Adipocyte (in vitro differentiated cells): ENCODE data around the gene LRRC70.

Source experiments
- DNase-seq: peaks from one replicate; pipeline ENCODE4 v3.0.0-alpha.2; 2015; ENCODE audit warnings: low read depth
- H3K27me3 ChIP-seq: replicated peaks from 2 replicates; pipeline ENCODE4 v1.7.0; 2013; ENCODE audit warnings: mild to moderate bottlenecking, low read length, moderate library complexity; ENCODE audit not compliant: control insufficient read depth, insufficient read depth
- H3K36me3 ChIP-seq: 2 replicates; pipeline ENCODE4 v1.7.0; 2013; ENCODE audit warnings: low read length, mild to moderate bottlenecking, moderate library complexity; ENCODE audit not compliant: control insufficient read depth, insufficient read depth, severe bottlenecking
- H3K4me1 ChIP-seq: 2 replicates; pipeline ENCODE4 v1.7.0; 2013; ENCODE audit warnings: mild to moderate bottlenecking, low read length, moderate library complexity; ENCODE audit not compliant: control insufficient read depth, insufficient read depth
- H3K4me3 ChIP-seq: 2 replicates; pipeline ENCODE4 v1.7.0; 2013; ENCODE audit warnings: mild to moderate bottlenecking, low read length, moderate library complexity
- H3K9ac ChIP-seq: 2 replicates; pipeline ENCODE4 v1.7.0; 2013; ENCODE audit warnings: mild to moderate bottlenecking, low read length, moderate library complexity
- H3K9me3 ChIP-seq: 2 replicates; pipeline ENCODE4 v1.7.0; 2013; ENCODE audit warnings: mild to moderate bottlenecking, low read length, moderate library complexity; ENCODE audit not compliant: control insufficient read depth

The LRRC70 gene, protein sequence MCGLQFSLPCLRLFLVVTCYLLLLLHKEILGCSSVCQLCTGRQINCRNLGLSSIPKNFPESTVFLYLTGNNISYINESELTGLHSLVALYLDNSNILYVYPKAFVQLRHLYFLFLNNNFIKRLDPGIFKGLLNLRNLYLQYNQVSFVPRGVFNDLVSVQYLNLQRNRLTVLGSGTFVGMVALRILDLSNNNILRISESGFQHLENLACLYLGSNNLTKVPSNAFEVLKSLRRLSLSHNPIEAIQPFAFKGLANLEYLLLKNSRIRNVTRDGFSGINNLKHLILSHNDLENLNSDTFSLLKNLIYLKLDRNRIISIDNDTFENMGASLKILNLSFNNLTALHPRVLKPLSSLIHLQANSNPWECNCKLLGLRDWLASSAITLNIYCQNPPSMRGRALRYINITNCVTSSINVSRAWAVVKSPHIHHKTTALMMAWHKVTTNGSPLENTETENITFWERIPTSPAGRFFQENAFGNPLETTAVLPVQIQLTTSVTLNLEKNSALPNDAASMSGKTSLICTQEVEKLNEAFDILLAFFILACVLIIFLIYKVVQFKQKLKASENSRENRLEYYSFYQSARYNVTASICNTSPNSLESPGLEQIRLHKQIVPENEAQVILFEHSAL

GRCh38 chr5:62578540-62578939 is at the start of gene LRRC70:
Gene LRRC70 (plus strand): TSS chr5:62578819. CDS start chr5:62579439, 620 bp downstream.
- peak; percentile 6 for DNase-seq
- peaks cover 11% of the 10 kb centered on the region for H3K36me3 ChIP-seq
- H3K4me3 ChIP-seq = no peak within 1 kb of the TSS
- H3K9ac ChIP-seq = no peak within 1 kb of the TSS
- no peaks in the 10 kb centered on the region for H3K4me1 ChIP-seq
- H3K27me3 ChIP-seq = no peaks in the 10 kb centered on the region
- no peaks in the 10 kb centered on the region for H3K9me3 ChIP-seq

DNA sequence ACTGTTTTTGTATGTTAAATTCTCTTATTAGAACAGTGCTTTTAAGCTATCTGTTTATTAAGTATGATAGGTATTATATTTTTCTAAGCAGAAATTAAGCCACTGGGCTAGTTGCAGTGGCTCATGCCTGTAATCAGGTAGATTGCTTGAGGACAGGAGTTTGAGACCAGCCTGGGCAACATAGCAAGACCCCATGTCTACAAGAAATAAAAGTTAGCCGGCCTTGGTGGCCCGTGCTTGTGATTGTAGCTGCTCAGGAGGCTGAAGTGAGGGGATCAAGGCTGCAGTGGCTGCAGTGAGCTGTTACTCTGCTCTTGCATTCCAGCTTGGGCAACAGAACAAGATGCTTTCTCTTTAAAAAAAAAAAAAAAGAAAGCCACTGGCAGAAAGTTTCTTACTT is 45.0 kb upstream of the LRRC70 start:
- no peak overlapping the region for H3K9ac ChIP-seq

GRCh38 chr5:62534461-62535236 is 44.0 kb upstream of the LRRC70 start:
- no peak overlapping the region for H3K4me3 ChIP-seq
- H3K27me3 ChIP-seq = no peaks in the 10 kb centered on the region
- no peaks in the 10 kb centered on the region for H3K9me3 ChIP-seq
- H3K4me1 ChIP-seq = no peaks in the 10 kb centered on the region
- no peak overlapping the region for H3K9ac ChIP-seq
- peaks cover 18% of the 10 kb centered on the region for H3K36me3 ChIP-seq
- no peak for DNase-seq

More for the DNA sequence above, 45.0 kb upstream of the LRRC70 start:
- DNase-seq = no peak
- Histone ChIP-seq H3K4me1 (no peaks in the 10 kb centered on the region), H3K4me3 (no peak overlapping the region), H3K9me3 (no peaks in the 10 kb centered on the region), H3K27me3 (no peaks in the 10 kb centered on the region), H3K36me3 (peaks cover 20% of the 10 kb centered on the region)

DNA sequence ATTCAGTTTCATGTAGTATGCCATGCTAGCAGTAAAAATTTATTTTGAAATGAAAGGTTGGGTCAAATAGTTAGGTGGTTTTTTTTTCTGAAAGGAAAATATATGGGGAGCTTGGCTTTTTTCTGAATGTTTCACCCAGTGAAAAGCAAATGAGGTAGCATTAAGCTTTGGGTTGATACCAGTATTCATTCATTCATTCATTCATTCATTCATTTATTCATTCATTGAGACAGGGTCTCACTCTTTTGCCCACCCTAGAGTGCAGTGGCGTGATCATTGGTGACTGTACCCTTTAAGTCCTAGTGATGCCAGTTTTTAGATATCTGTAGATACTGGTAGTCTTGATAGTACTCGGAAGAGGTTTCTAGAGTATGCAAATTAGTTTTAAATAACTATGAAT is 42.4 kb upstream of the LRRC70 start:
- Histone ChIP-seq H3K36me3 (peaks cover 14% of the 10 kb centered on the region), H3K4me1 (no peaks in the 10 kb centered on the region), H3K9me3 (no peaks in the 10 kb centered on the region), H3K9ac (no peak overlapping the region), H3K27me3 (no peaks in the 10 kb centered on the region), H3K4me3 (no peak overlapping the region)
- DNase-seq = no peak

- H3K4me3 ChIP-seq = no peak overlapping the region
- DNase-seq = no peak
- peaks cover 8% of the 10 kb centered on the region for H3K36me3 ChIP-seq
- H3K9me3 ChIP-seq = no peaks in the 10 kb centered on the region
- no peaks in the 10 kb centered on the region for H3K4me1 ChIP-seq
- H3K9ac ChIP-seq = no peak overlapping the region
- H3K27me3 ChIP-seq = no peaks in the 10 kb centered on the region
Measured at GRCh38 chr5:62536783-62537182, 41.8 kb upstream of the LRRC70 start.

DNA sequence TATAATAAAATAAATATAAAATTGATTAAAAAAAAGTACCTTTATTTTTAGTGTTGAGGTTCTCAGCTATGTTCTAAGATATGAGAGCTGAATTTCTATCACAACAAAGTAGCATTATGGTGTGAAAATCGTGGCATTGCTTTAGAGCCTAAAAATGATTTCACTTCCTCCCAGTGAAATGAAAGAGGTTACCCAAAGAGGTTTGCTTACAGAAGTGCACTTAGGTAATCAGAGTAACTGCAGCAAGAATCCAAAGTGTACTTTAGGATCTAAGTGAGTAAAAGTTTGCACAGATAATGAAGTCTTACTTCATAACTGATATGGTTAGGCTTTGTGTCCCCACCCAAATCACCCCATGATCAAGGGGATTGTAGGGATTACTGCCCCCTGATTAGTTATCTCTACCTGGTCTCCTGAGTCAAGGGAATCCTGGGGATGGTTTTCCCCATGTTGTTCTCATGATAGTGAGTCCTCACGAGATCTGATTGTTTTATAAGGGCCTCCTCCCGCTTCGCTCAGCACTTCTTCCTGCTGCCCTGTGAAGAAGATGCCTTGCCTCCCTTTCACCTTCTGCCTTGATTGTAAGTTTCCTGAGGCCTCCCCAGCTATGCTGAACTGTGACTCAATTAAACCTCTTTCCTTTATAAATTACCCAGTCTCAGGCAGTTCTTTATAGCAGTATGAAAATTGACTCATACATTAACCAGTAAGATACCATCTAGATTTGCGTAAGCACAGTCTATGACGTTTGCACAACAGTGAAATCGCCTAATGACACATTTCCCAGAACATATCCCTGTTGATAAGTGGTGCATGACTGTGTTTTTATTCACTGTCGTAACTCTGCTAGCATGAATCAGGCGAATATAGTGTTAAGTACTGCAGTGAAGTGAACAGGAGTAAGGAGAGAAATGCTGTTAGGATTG is 40.3 kb upstream of the LRRC70 start:
- Histone ChIP-seq H3K4me1 (no peaks in the 10 kb centered on the region), H3K9ac (no peak overlapping the region), H3K9me3 (no peaks in the 10 kb centered on the region), H3K36me3 (peaks cover 6% of the 10 kb centered on the region), H3K4me3 (no peak overlapping the region), H3K27me3 (no peaks in the 10 kb centered on the region)
- peak; percentile 51 for DNase-seq

GRCh38 chr5:62542720-62543119 is 35.9 kb upstream of the LRRC70 start:
- H3K9ac ChIP-seq = no peak overlapping the region
- H3K27me3 ChIP-seq = no peaks in the 10 kb centered on the region
- H3K4me3 ChIP-seq = no peak overlapping the region
- H3K4me1 ChIP-seq = no peaks in the 10 kb centered on the region
- H3K36me3 ChIP-seq = peaks cover 6% of the 10 kb centered on the region
- no peaks in the 10 kb centered on the region for H3K9me3 ChIP-seq
- DNase-seq = no peak

GRCh38 chr5:62547945-62548630 is 30.5 kb upstream of the LRRC70 start:
- Histone ChIP-seq H3K36me3 (no peaks in the 10 kb centered on the region), H3K4me1 (no peaks in the 10 kb centered on the region), H3K4me3 (no peak overlapping the region), H3K27me3 (no peaks in the 10 kb centered on the region), H3K9me3 (no peaks in the 10 kb centered on the region), H3K9ac (no peak overlapping the region)
- peak; percentile 32 for DNase-seq

DNA sequence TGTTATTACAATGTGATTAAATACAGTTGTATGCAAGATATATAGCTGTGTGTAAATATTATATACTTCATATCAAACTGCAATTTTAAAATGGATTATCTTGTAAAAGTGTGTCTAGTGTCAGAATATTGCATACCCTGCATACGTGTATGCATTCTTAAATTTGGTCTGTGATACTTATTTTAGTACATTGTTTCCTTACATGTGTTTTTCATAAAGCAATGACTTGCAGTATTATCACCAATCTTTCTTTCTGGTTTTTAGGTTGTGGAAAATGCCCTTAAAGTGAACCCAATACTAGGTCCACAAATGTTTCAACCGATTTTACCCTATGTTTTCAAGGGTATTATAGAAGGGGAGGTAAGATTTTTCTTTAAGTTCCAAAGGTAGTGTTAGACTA is 28.5 kb upstream of the LRRC70 start:
- H3K9ac ChIP-seq = no peak overlapping the region
- peak; percentile 51 for DNase-seq
- H3K27me3 ChIP-seq = no peaks in the 10 kb centered on the region
- H3K9me3 ChIP-seq = no peaks in the 10 kb centered on the region
- peaks cover 4% of the 10 kb centered on the region for H3K36me3 ChIP-seq
- H3K4me3 ChIP-seq = no peak overlapping the region
- no peaks in the 10 kb centered on the region for H3K4me1 ChIP-seq

DNA sequence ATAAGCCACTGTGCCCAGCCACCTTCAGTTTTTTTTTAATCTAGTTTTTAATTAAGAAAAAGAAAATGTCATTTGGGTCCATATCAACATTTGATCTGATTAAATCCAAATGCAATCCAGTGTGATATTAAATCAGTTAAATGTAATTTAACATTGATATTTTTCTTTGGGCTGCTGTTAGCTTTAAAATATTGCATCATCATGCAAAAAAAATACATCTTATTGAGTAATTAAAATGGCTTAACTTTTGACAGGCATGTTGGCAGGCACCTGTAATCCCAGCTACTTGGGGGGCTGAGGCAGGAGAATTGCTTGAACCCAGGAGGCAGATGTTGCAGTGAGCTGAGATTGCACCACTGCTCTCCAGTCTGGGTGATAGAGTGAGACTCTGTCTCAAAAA is 22.7 kb upstream of the LRRC70 start:
- peaks cover 15% of the 10 kb centered on the region for H3K36me3 ChIP-seq
- no peak overlapping the region for H3K4me3 ChIP-seq
- DNase-seq = no peak
- H3K9me3 ChIP-seq = no peaks in the 10 kb centered on the region
- H3K9ac ChIP-seq = no peak overlapping the region
- H3K27me3 ChIP-seq = no peaks in the 10 kb centered on the region
- H3K4me1 ChIP-seq = no peaks in the 10 kb centered on the region
